K562 (cell line): ENCODE results near the gene FGF14. TPM values are rescaled to one million over a fixed set of nuclear protein-coding genes. Genes with fewer than 3 reads are reported as not detected.

Source experiments
- ATAC-seq: fragments of 200-7000 bp; cut with Tn5 transposase; 3 replicates; pipeline ENCODE4 v1.9.1; 2020; ENCODE audit warnings: moderate library complexity
- BruUV-seq: library from RNA; stranded (reverse); fragments of 400-500 nt; replicated peaks from 2 replicates; lab custom pipeline; 2021; lab: Mats Ljungman, UMichigan
- CTCF ChIA-PET: fragments of 300-600 bp; formaldehyde crosslinking; extraction: SDS; loops from one replicate; lab custom pipeline; 2021; ENCODE audit warnings: low intra/inter-chr PET ratio; lab: Yijun Ruan, JAX
- POLR2A ChIA-PET: fragments of 300-600, 350-650 bp; sonication (Branson Sonifier 250); formaldehyde crosslinking; extraction: SDS; loops from one replicate; lab custom pipeline; 2021; ENCODE audit warnings: antibody characterized with exemption, inconsistent platforms; lab: Yijun Ruan, JAX
- DNase-seq, 4 experiments: peaks; one replicate each; pipeline versions ENCODE4 v3.0.0 to v3.0.0-alpha.2; 2011 to 2018; ENCODE audit warnings: low spot score in 3 of 4, mixed read lengths in 3 of 4; ENCODE audit errors: extremely low read depth in 1 of 4
- FAIRE-seq: peaks from 2 replicates; lab custom pipeline; 2011; peaks lifted over from hg19 to GRCh38; lab: Jason Lieb, UNC
- H2AFZ ChIP-seq: 2 replicates; pipeline ENCODE4 v1.6.0; 2011; ENCODE audit warnings: low read depth, low read length, control low read depth, inconsistent platforms
- H3K27ac ChIP-seq: fragments of 200-600 bp; 3 replicates; pipeline ENCODE4 v1.8.0; 2011; ENCODE audit warnings: low read depth, mild to moderate bottlenecking, control low read depth, inconsistent platforms, low read length, moderate library complexity, mixed read lengths; ENCODE audit errors: extremely low read depth
- H3K27me3 ChIP-seq, 2 experiments: fragments of 300-600 bp in 1 of 2; 2 replicates in 1 of 2; 3 replicates in 1 of 2; pipeline versions ENCODE4 v1.6.0 to v1.8.0; 2011; ENCODE audit warnings: inconsistent platforms in 2 of 2, low read length in 2 of 2, mild to moderate bottlenecking in 1 of 2, mixed read lengths in 1 of 2, moderate library complexity in 1 of 2; ENCODE audit not compliant: control insufficient read depth in 2 of 2, insufficient read depth in 2 of 2
- H3K36me3 ChIP-seq: fragments of 300-600 bp; 3 replicates; pipeline ENCODE4 v1.8.0; 2011; ENCODE audit warnings: mild to moderate bottlenecking, low read length, inconsistent platforms; ENCODE audit not compliant: control insufficient read depth, insufficient read depth
- H3K4me1 ChIP-seq, 2 experiments: fragments of 200-600 bp in 1 of 2; replicated peaks in 1 of 2; 2 replicates in 1 of 2; 3 replicates in 1 of 2; pipeline versions ENCODE4 v1.5.1 to v1.8.0; 2011; ENCODE audit warnings: inconsistent platforms in 2 of 2, low read length in 2 of 2, mild to moderate bottlenecking in 1 of 2, mixed read lengths in 1 of 2, moderate library complexity in 1 of 2; ENCODE audit not compliant: control insufficient read depth in 2 of 2, insufficient read depth in 2 of 2
- H3K4me2 ChIP-seq: 2 replicates; pipeline ENCODE4 v1.6.1; 2011; ENCODE audit warnings: low read length, control low read depth, inconsistent platforms, mixed read lengths; ENCODE audit not compliant: insufficient read depth
- H3K4me3 ChIP-seq: fragments of 200-600 bp; sonication (generic), shearing (Covaris generic); 2 replicates; pipeline ENCODE4 v1.5.1; 2016; ENCODE audit warnings: control low read depth, inconsistent platforms
- H3K79me2 ChIP-seq: fragments of 200-600 bp; 3 replicates; pipeline ENCODE4 v1.8.0; 2011; ENCODE audit warnings: low read length, inconsistent platforms; ENCODE audit not compliant: control insufficient read depth, insufficient read depth
- H3K9ac ChIP-seq, 2 experiments: 2 replicates each; pipeline versions ENCODE4 v1.6.0 to v1.6.1; 2011; ENCODE audit warnings: low read depth in 2 of 2, low read length in 2 of 2, control low read depth in 1 of 2, inconsistent platforms in 1 of 2, mild to moderate bottlenecking in 1 of 2, mixed read lengths in 1 of 2; ENCODE audit not compliant: insufficient read depth in 1 of 2
- H3K9me1 ChIP-seq: one replicate; pipeline ENCODE4 v1.6.0; 2011; ENCODE audit warnings: inconsistent platforms, mild to moderate bottlenecking, low read length, moderate library complexity; ENCODE audit not compliant: control insufficient read depth, insufficient read depth
- H3K9me3 ChIP-seq: replicated peaks from 2 replicates; pipeline ENCODE4 v1.5.1; 2011; ENCODE audit warnings: low read depth, low read length, inconsistent platforms; ENCODE audit not compliant: control insufficient read depth, insufficient read depth
- H4K20me1 ChIP-seq: replicated peaks from 2 replicates; pipeline ENCODE4 v1.6.1; 2011; ENCODE audit warnings: low read length, inconsistent platforms, mixed read lengths; ENCODE audit not compliant: control insufficient read depth, insufficient read depth
- HLTF ChIP-seq: fragments of 450-650 bp; IDR thresholded peaks from 2 replicates; pipeline ENCODE4 v1.6.1; 2016
- KAT2B ChIP-seq: IDR thresholded peaks from one replicate; pipeline ENCODE4 v1.6.1; 2012; ENCODE audit warnings: low read depth, mild to moderate bottlenecking, control low read depth, inconsistent platforms, low read length, moderate library complexity
- MYBL2 ChIP-seq, 2 experiments: fragments of 450-650 bp in 1 of 2; sonication (generic) in 1 of 2; formaldehyde crosslinking in 1 of 2; IDR thresholded peaks; 2 replicates each; pipeline versions ENCODE4 v1.6.1 to v1.8.1; 2017 to 2022; ENCODE audit warnings: borderline replicate concordance in 1 of 2, inconsistent platforms in 1 of 2, low read depth in 1 of 2, mild to moderate bottlenecking in 1 of 2, missing genetic modification reagents in 1 of 2, moderate library complexity in 1 of 2
- NONO ChIP-seq, 2 experiments: fragments of 200-400 bp in 1 of 2; fragments of 450-650 bp in 1 of 2; formaldehyde crosslinking in 1 of 2; IDR thresholded peaks; 2 replicates each; pipeline ENCODE4 v1.6.1; 2017; ENCODE audit warnings: low read depth in 2 of 2, mild to moderate bottlenecking in 2 of 2, moderate library complexity in 2 of 2, low read length in 1 of 2
- RBM14 ChIP-seq: fragments of 200-400 bp; formaldehyde crosslinking; IDR thresholded peaks from 2 replicates; pipeline ENCODE4 v1.6.1; 2018; ENCODE audit warnings: low read depth, mild to moderate bottlenecking, low read length, moderate library complexity, borderline replicate concordance; ENCODE audit not compliant: insufficient read depth
- RCOR1 ChIP-seq, 2 experiments: IDR thresholded peaks; 2 replicates each; pipeline ENCODE4 v1.6.1; 2012; ENCODE audit warnings: low read depth in 2 of 2, low read length in 2 of 2, borderline replicate concordance in 1 of 2, improper control_type of control experiment in 1 of 2
- SIN3B ChIP-seq: fragments of 450-650 bp; IDR thresholded peaks from 2 replicates; pipeline ENCODE4 v1.6.1; 2017; ENCODE audit warnings: low read depth, mild to moderate bottlenecking, moderate library complexity
- SNRNP70 ChIP-seq: fragments of 200-400 bp; formaldehyde crosslinking; optimal IDR thresholded peaks from 2 replicates; pipeline ENCODE3; 2017; ENCODE audit warnings: low read depth, low read length
- ZNF253 ChIP-seq: fragments of 250-450 bp; sonication (Bioruptor Pico); conservative IDR thresholded peaks from 2 replicates; pipeline ENCODE4 v1.6.1; 2021; ENCODE audit warnings: mild to moderate bottlenecking
- ZNF717 ChIP-seq: fragments of 250-450 bp; sonication (Bioruptor Pico); IDR thresholded peaks from 2 replicates; pipeline ENCODE4 v1.5.0; 2021
- ZNF764 ChIP-seq: fragments of 250-450 bp; sonication (Bioruptor Pico); IDR thresholded peaks from 2 replicates; pipeline ENCODE4 v1.4.0; 2020; ENCODE audit warnings: low read depth, mild to moderate bottlenecking, moderate library complexity
- WGBS: fragments of 100-300 bp; shearing (Covaris generic); methylation state at CpG from one replicate; pipeline ENCODE4 v1.1.6; 2016; ENCODE audit warnings: low coverage, mixed read lengths; ENCODE audit not compliant: insufficient coverage; ENCODE audit errors: missing lambda C conversion rate; 5-methylcytosine and 5-hydroxymethylcytosine counted together
- in situ Hi-C: fragments of 300-500 bp; cut with MboI; formaldehyde crosslinking; loops from 4 replicates; pipeline ENCODE4 v1.15.0; 2018; ENCODE audit warnings: inconsistent platforms, mixed read lengths
- intact Hi-C: fragments of 100-400 bp; cut with micrococcal nuclease; formaldehyde crosslinking; loops from 2 replicates; pipeline ENCODE4 v1.14.2; 2022
- polyA plus RNA-seq, 8 experiments: library from polyadenylated mRNA; depleted of rRNA in 4 of 8; stranded (reverse) in 5 of 8; unstranded in 3 of 8; fragments of >200 nt; fragmentation: Nextera tagmentation in 2 of 8; fragmentation: Illumina TruSeq in 1 of 8; extraction: Ambion mirVana in 2 of 8; extraction: Trizol in 1 of 8; gene quantifications; 2 replicates each; pipeline versions ENCODE4 v1.2.1 to v1.2.3, GENCODE V29; 2011 to 2014; ENCODE audit warnings: inconsistent platforms in 1 of 8, missing spikeins in 1 of 8
- total RNA-seq, 7 experiments: library from RNA; depleted of rRNA in 6 of 7; stranded (reverse); fragments of >200 nt in 6 of 7; fragmentation: Illumina TruSeq in 2 of 7; extraction: Trizol in 2 of 7; gene quantifications; 2 replicates each; pipeline versions ENCODE4 v1.2.1 to v1.2.3, GENCODE V29; 2011 to 2021; ENCODE audit warnings: low replicate concordance in 1 of 7
- TF ChIP-seq, protein P1 (sequence below): IDR thresholded peaks from 3 replicates; pipeline ENCODE4 v1.6.1; 2011; ENCODE audit warnings: borderline replicate concordance, mild to moderate bottlenecking, moderate library complexity; ENCODE audit not compliant: insufficient read length; ENCODE audit errors: extremely low read depth

The FGF14 gene
- total and polyA plus RNA-seq, 9 of the 15 experiments (the other 6 are each of a cell fraction or from before 2014, with no cell fraction given) = not detected

- in situ Hi-C loops = no loop called here
- POLR2A ChIA-PET = no interaction called here
- no TSS peak for BruUV-seq
Observed at GRCh38 chr13:102207680-102208342, 194.0 kb downstream of the FGF14 start.

DNA sequence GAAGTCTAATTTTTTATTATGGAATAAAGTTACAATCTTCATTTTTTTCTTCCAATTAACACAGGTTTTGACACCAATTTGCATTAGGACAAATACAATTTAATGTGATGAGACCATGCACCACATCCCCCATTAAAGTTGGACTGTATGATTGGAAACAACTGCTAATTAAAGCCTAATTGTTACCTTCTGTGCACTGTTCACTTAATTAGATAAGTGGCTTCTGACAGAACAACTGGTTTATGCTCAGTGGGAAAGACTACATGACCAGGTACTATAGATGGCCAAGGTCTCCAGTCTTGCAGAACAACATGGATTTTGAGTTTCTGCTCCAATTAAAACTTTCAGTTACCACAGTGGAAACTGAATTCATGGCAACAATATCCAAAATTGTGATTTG, 198.1 kb downstream of the FGF14 start:
- H3K9ac ChIP-seq = no peak overlapping the region
- no peaks in the 10 kb centered on the region for H3K79me2 ChIP-seq
- no peaks in the 10 kb centered on the region for H3K9me1 ChIP-seq
- H3K4me2 ChIP-seq = no peak overlapping the region
- ATAC-seq (no peak), DNase-seq (no peak), FAIRE-seq (no peak)
- intact Hi-C loops = no loop called here
- CTCF ChIA-PET = no interaction called here
- H3K36me3 ChIP-seq = no peaks in the 10 kb centered on the region
- no peak overlapping the region for H3K4me3 ChIP-seq
- POLR2A ChIA-PET = no interaction called here
- no peaks in the 10 kb centered on the region for H3K9me3 ChIP-seq
- H4K20me1 ChIP-seq = no peaks in the 10 kb centered on the region
- no peak overlapping the region for H3K27ac ChIP-seq
- BruUV-seq = no TSS peak
- no peaks in the 10 kb centered on the region for H3K27me3 ChIP-seq
- no peaks in the 10 kb centered on the region for H3K4me1 ChIP-seq
- in situ Hi-C loops = no loop called here
- H2AFZ ChIP-seq = no peak overlapping the region
- no peak for TF ChIP-seq RBM14
- no peak for TF ChIP-seq ZNF717 (CRISPR knock-in tag)
- no peak for TF ChIP-seq HLTF
- TF ChIP-seq, protein P1, sequence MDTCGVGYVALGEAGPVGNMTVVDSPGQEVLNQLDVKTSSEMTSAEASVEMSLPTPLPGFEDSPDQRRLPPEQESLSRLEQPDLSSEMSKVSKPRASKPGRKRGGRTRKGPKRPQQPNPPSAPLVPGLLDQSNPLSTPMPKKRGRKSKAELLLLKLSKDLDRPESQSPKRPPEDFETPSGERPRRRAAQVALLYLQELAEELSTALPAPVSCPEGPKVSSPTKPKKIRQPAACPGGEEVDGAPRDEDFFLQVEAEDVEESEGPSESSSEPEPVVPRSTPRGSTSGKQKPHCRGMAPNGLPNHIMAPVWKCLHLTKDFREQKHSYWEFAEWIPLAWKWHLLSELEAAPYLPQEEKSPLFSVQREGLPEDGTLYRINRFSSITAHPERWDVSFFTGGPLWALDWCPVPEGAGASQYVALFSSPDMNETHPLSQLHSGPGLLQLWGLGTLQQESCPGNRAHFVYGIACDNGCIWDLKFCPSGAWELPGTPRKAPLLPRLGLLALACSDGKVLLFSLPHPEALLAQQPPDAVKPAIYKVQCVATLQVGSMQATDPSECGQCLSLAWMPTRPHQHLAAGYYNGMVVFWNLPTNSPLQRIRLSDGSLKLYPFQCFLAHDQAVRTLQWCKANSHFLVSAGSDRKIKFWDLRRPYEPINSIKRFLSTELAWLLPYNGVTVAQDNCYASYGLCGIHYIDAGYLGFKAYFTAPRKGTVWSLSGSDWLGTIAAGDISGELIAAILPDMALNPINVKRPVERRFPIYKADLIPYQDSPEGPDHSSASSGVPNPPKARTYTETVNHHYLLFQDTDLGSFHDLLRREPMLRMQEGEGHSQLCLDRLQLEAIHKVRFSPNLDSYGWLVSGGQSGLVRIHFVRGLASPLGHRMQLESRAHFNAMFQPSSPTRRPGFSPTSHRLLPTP = no peak
- TF ChIP-seq ZNF764 (CRISPR knock-in tag) = no peak
- no peak for TF ChIP-seq NONO (IDR thresholded peaks at IDR 0.05; ENCODE audit: low read depth in 2 of 2, low read length in 1 of 2)
- TF ChIP-seq SIN3B = no peak
- no peak for TF ChIP-seq SNRNP70
- no peak for TF ChIP-seq KAT2B
- TF ChIP-seq MYBL2 (IDR thresholded peaks at IDR 0.05; ENCODE audit: low read depth) = no peak
- TF ChIP-seq MYBL2 (CRISPR knock-in tag; IDR thresholded peaks at IDR 0.05; ENCODE audit: borderline replicate concordance) = no peak
- TF ChIP-seq RCOR1 (IDR thresholded peaks at IDR 0.05; ENCODE audit: borderline replicate concordance in 1 of 2, low read depth in 2 of 2, low read length in 2 of 2) = no peak

More at GRCh38 chr13:102207680-102208342, 194.0 kb downstream of the FGF14 start:
- no peak overlapping the region for H2AFZ ChIP-seq
- no peaks in the 10 kb centered on the region for H3K36me3 ChIP-seq
- CTCF ChIA-PET = no interaction called here
- H3K4me3 ChIP-seq = no peak overlapping the region
- no peaks in the 10 kb centered on the region for H4K20me1 ChIP-seq
- no peak for ATAC-seq
- no peak overlapping the region for H3K27ac ChIP-seq
- H3K79me2 ChIP-seq = no peaks in the 10 kb centered on the region
- no peak for TF ChIP-seq ZNF253 (CRISPR knock-in tag)
- WGBS = 0% methylated on average over 3 of the region's 3 CpGs
- no peaks in the 10 kb centered on the region for H3K27me3 ChIP-seq
- H3K4me1 ChIP-seq = no peaks in the 10 kb centered on the region
- H3K9me3 ChIP-seq = no peaks in the 10 kb centered on the region
- FAIRE-seq = no peak
- no peaks in the 10 kb centered on the region for H3K9me1 ChIP-seq
- no peak overlapping the region for H3K4me2 ChIP-seq
- DNase-seq = no peak
- H3K9ac ChIP-seq = no peak overlapping the region
- intact Hi-C loops = loop anchor here (5.0 kb wide), 1 partner anchor 691 kb away; no protein-coding TSS in a partner anchor
